IMR-90 (cell line): ENCODE data around the gene VAV1. TPM values are rescaled to one million over a fixed set of nuclear protein-coding genes. Genes with fewer than 3 reads are reported as not detected.
A peak's percentile ranks its signal among the peaks of the same experiment; 100 is the strongest.

ENCODE experiments used
- ATAC-seq: fragments of 200-7000 bp; cut with Tn5 transposase; 2 replicates; pipeline ENCODE4 v1.9.1; 2020; ENCODE audit warnings: low read depth, mild to moderate bottlenecking, moderate library complexity
- BruUV-seq: library from RNA; stranded (reverse); fragments of 400-500 nt; replicated peaks from 2 replicates; lab custom pipeline; 2021; lab: Mats Ljungman, UMichigan
- CTCF ChIA-PET: fragments of 300-600 bp; formaldehyde crosslinking; extraction: SDS; loops from one replicate; lab custom pipeline; 2021; ENCODE audit warnings: antibody characterized with exemption; lab: Yijun Ruan, JAX
- POLR2A ChIA-PET: fragments of 300-600 bp; sonication (Branson Sonifier 250); formaldehyde crosslinking; loops from one replicate; lab custom pipeline; 2022; ENCODE audit warnings: antibody characterized with exemption; ENCODE audit not compliant: unreplicated experiment; lab: Charles Lee
- DNase-seq: peaks from one replicate; pipeline ENCODE4 v3.0.0; 2013
- H2AFZ ChIP-seq: replicated peaks from 2 replicates; pipeline ENCODE3; 2013; ENCODE audit warnings: low read length, mild to moderate bottlenecking; ENCODE audit not compliant: poor library complexity
- H2AK5ac ChIP-seq: 2 replicates; pipeline ENCODE4 v1.6.1; 2013; ENCODE audit warnings: low read depth, low read length, inconsistent platforms
- H2AK9ac ChIP-seq: replicated peaks from 2 replicates; pipeline ENCODE3; 2013; ENCODE audit warnings: mild to moderate bottlenecking, low read depth, low read length, moderate library complexity; ENCODE audit not compliant: poor library complexity
- H2BK120ac ChIP-seq: 2 replicates; pipeline ENCODE4 v1.6.1; 2013; ENCODE audit warnings: low read depth, low read length, inconsistent platforms
- H2BK15ac ChIP-seq: 3 replicates; pipeline ENCODE4 v1.6.1; 2013; ENCODE audit warnings: low read depth, low read length, inconsistent platforms
- H2BK20ac ChIP-seq: 2 replicates; pipeline ENCODE4 v1.6.1; 2013; ENCODE audit warnings: low read depth, mild to moderate bottlenecking, inconsistent platforms, low read length, moderate library complexity
- H2BK5ac ChIP-seq: 2 replicates; pipeline ENCODE4 v1.6.1; 2013; ENCODE audit warnings: mild to moderate bottlenecking, low read depth, low read length, inconsistent platforms; ENCODE audit not compliant: poor library complexity, severe bottlenecking
- H3K14ac ChIP-seq: replicated peaks from 2 replicates; pipeline ENCODE4 v1.6.1; 2013; ENCODE audit warnings: low read depth, low read length, inconsistent platforms
- H3K18ac ChIP-seq: 2 replicates; pipeline ENCODE4 v1.6.1; 2013; ENCODE audit warnings: low read depth, low read length, control low read depth
- H3K23ac ChIP-seq: 2 replicates; pipeline ENCODE4 v1.6.1; 2013; ENCODE audit warnings: low read depth, low read length, inconsistent platforms
- H3K27ac ChIP-seq: 2 replicates; pipeline ENCODE4 v1.5.1; 2013; ENCODE audit warnings: mild to moderate bottlenecking, control low read depth, low read length; ENCODE audit not compliant: insufficient read depth
- H3K27me3 ChIP-seq: 2 replicates; pipeline ENCODE4 v1.6.1; 2013; ENCODE audit warnings: low read length; ENCODE audit not compliant: control insufficient read depth, insufficient read depth
- H3K36me3 ChIP-seq: 2 replicates; pipeline ENCODE4 v1.6.1; 2013; ENCODE audit warnings: low read length, mixed read lengths; ENCODE audit not compliant: control insufficient read depth, insufficient read depth
- H3K4ac ChIP-seq: 2 replicates; pipeline ENCODE4 v1.6.1; 2013; ENCODE audit warnings: low read depth, low read length, inconsistent platforms
- H3K4me1 ChIP-seq: 2 replicates; pipeline ENCODE4 v1.6.1; 2013; ENCODE audit warnings: low read length, mixed read lengths; ENCODE audit not compliant: control insufficient read depth, insufficient read depth
- H3K4me2 ChIP-seq: 2 replicates; pipeline ENCODE4 v1.6.1; 2013; ENCODE audit warnings: low read depth, mild to moderate bottlenecking, control low read depth, low read length, moderate library complexity
- H3K4me3 ChIP-seq: 2 replicates; pipeline ENCODE4 v1.5.1; 2013; ENCODE audit warnings: low read depth, mild to moderate bottlenecking, control low read depth, low read length, moderate library complexity; ENCODE audit not compliant: insufficient read depth
- H3K56ac ChIP-seq: 2 replicates; pipeline ENCODE4 v1.6.1; 2013; ENCODE audit warnings: low read length, inconsistent platforms; ENCODE audit not compliant: insufficient read depth; ENCODE audit errors: extremely low read depth
- H3K79me1 ChIP-seq, 2 experiments: 2 replicates each; pipeline ENCODE4 v1.6.1; 2013; ENCODE audit warnings: low read length in 2 of 2, inconsistent platforms in 1 of 2, low read depth in 1 of 2
- H3K9ac ChIP-seq: 2 replicates; pipeline ENCODE4 v1.6.1; 2013; ENCODE audit warnings: low read depth, low read length, control low read depth
- H3K9me1 ChIP-seq: 2 replicates; pipeline ENCODE4 v1.6.1; 2013; ENCODE audit warnings: low read length, inconsistent platforms; ENCODE audit not compliant: insufficient read depth
- H3K9me3 ChIP-seq: 2 replicates; pipeline ENCODE4 v1.6.1; 2013; ENCODE audit warnings: low read length; ENCODE audit not compliant: control insufficient read depth, insufficient read depth
- H4K20me1 ChIP-seq: 2 replicates; pipeline ENCODE4 v1.6.1; 2013; ENCODE audit warnings: low read length, inconsistent platforms; ENCODE audit not compliant: insufficient read depth
- H4K5ac ChIP-seq: 2 replicates; pipeline ENCODE4 v1.6.1; 2013; ENCODE audit warnings: mild to moderate bottlenecking, low read depth, low read length, control low read depth
- H4K8ac ChIP-seq, 2 experiments: 2 replicates each; pipeline ENCODE4 v1.6.1; 2013; ENCODE audit warnings: low read depth in 2 of 2, low read length in 2 of 2, control low read depth in 1 of 2, inconsistent platforms in 1 of 2
- H4K91ac ChIP-seq: 2 replicates; pipeline ENCODE4 v1.6.1; 2013; ENCODE audit warnings: low read depth, low read length, inconsistent platforms; ENCODE audit not compliant: insufficient read depth
- CHD1 ChIP-seq: IDR thresholded peaks from 2 replicates; pipeline ENCODE4 v1.6.1; 2012; ENCODE audit warnings: low read depth, low read length, improper control_type of control experiment
- CTCF ChIP-seq: conservative IDR thresholded peaks from 2 replicates; pipeline ENCODE4 v1.5.1; 2012; ENCODE audit warnings: mild to moderate bottlenecking, low read depth, low read length, improper control_type of control experiment
- ELK1 ChIP-seq: fragments of 150-350 bp; IDR thresholded peaks from 2 replicates; pipeline ENCODE4 v1.6.1; 2016; ENCODE audit warnings: low read depth, mild to moderate bottlenecking, low read length, moderate library complexity, borderline replicate concordance
- FOS ChIP-seq: fragments of 150-350 bp; IDR thresholded peaks from 2 replicates; pipeline ENCODE4 v1.6.1; 2016; ENCODE audit warnings: low read depth, low read length
- MAFK ChIP-seq: IDR thresholded peaks from 2 replicates; pipeline ENCODE4 v1.6.1; 2012; ENCODE audit warnings: low read depth, low read length, improper control_type of control experiment
- MXI1 ChIP-seq: IDR thresholded peaks from 2 replicates; pipeline ENCODE4 v1.6.1; 2012; ENCODE audit warnings: low read depth, mild to moderate bottlenecking, low read length, moderate library complexity, borderline replicate concordance
- RAD21 ChIP-seq: IDR thresholded peaks from 2 replicates; pipeline ENCODE4 v1.6.1; 2012; ENCODE audit warnings: low read length, improper control_type of control experiment
- RCOR1 ChIP-seq: IDR thresholded peaks from 2 replicates; pipeline ENCODE4 v1.6.1; 2012; ENCODE audit warnings: mild to moderate bottlenecking, low read length, improper control_type of control experiment; ENCODE audit not compliant: insufficient replicate concordance
- USF2 ChIP-seq: fragments of 150-350 bp; IDR thresholded peaks from 2 replicates; pipeline ENCODE4 v1.6.1; 2017; ENCODE audit warnings: mild to moderate bottlenecking, antibody characterized with exemption, low read length, low read depth
- WGBS, 2 experiments: methylation state at CpG; one replicate each; pipeline versions ENCODE4 v1.1.5 to v1.1.7; 2013; ENCODE audit warnings: missing lambda C conversion rate in 2 of 2; ENCODE audit not compliant: insufficient read length in 1 of 2; ENCODE audit errors: extremely low coverage in 2 of 2; 5-methylcytosine and 5-hydroxymethylcytosine counted together
- dilution Hi-C: fragments of 300-500 bp; cut with HindIII; formaldehyde crosslinking; loops from one replicate; pipeline ENCODE4 v1.14.3; 2018; ENCODE audit warnings: low sequenced_read_pairs; ENCODE audit not compliant: unreplicated experiment
- in situ Hi-C: fragments of 300-500 bp; cut with MboI; formaldehyde crosslinking; loops from 3 replicates; pipeline ENCODE4 v1.14.3; 2019; ENCODE audit warnings: low sequenced_read_pairs, inconsistent platforms, mixed read lengths
- intact Hi-C: fragments of 100-400 bp; cut with micrococcal nuclease; formaldehyde crosslinking; loops from 2 replicates; pipeline ENCODE4 v1.10.0; 2022
- polyA plus RNA-seq, 3 experiments: library from polyadenylated mRNA; depleted of rRNA; stranded (reverse); fragments of >200 nt; gene quantifications; 2 replicates each; pipeline ENCODE4 v1.2.3, GENCODE V29; 2012; ENCODE audit warnings: low replicate concordance in 1 of 3
- total RNA-seq: library from RNA; depleted of rRNA; stranded (reverse); fragments of >200 nt; gene quantifications from 2 replicates; pipeline ENCODE4 v1.2.3, GENCODE V29; 2012

VAV1 gene
- total and polyA plus RNA-seq, 2 of the 4 experiments (the other 2 are of a cell fraction) = not detected

GRCh38 chr19:6739390-6739882 lies 33.1 kb upstream of the VAV1 start, which contains the start of gene TRIP10 (continued):
- TF ChIP-seq USF2 = no peak

GRCh38 chr19:6739883-6740588 lies 32.5 kb upstream of the VAV1 start:
- Histone ChIP-seq H3K23ac (peak overlapping the region; percentile 86; the same call in 1 of the 2 replicates), H2AK5ac (peak overlapping the region; percentile 62), H4K20me1 (0 out of 2 replicates have a peak, but pooled peaks cover 4% of the 10 kb centered on the region), H3K27ac (peak overlapping the region; percentile 87), H3K4me3 (peak overlapping the region; percentile 93), H3K79me1 (peaks cover 3 to 61% of the 10 kb centered on the region in 2 experiments), H3K9me3 (no peaks in the 10 kb centered on the region), H4K5ac (peak overlapping the region; percentile 13; the same call in 1 of the 2 replicates), H3K14ac (peak overlapping the region; percentile 43; the same call in 1 of the 2 replicates), H2AFZ (peak overlapping the region; percentile 90), H3K4ac (peak overlapping the region; percentile 66), H3K36me3 (peaks cover 13% of the 10 kb centered on the region), H3K4me2 (peak overlapping the region; percentile 89), H3K56ac (peak overlapping the region; percentile 71; the same call in 1 of the 2 replicates), H3K27me3 (no peaks in the 10 kb centered on the region), H2AK9ac (peak overlapping the region; percentile 99), H3K9ac (peak overlapping the region; percentile 82), H3K18ac (peak overlapping the region; percentile 19; the same call in 1 of the 2 replicates), H2BK15ac (0 out of 3 replicates have a peak overlapping the region, but pooled peaks have one; percentile 10), H2BK20ac (no peak overlapping the region), H2BK5ac (peak overlapping the region; percentile 71), H3K9me1 (peaks cover 7% of the 10 kb centered on the region; the same call in 1 of the 2 replicates), H4K91ac (peak overlapping the region; percentile 52), H2BK120ac (no peak overlapping the region), H4K8ac (peak overlapping the region in 1 of 2 experiments; percentile 71; a peak in 2 of 4 replicates), H3K4me1 (peaks cover 34% of the 10 kb centered on the region)
- ATAC-seq = no peak
- TF ChIP-seq RAD21 (no peak), RCOR1 (no peak), MXI1 (peak; percentile 48; the same call in 1 of the 2 replicates), CHD1 (no peak), MAFK (no peak), CTCF (no peak), FOS (no peak), ELK1 (no peak)
- no peak for DNase-seq
- intact Hi-C loops = loop anchor here (5.0 to 10.0 kb wide), 3 partner anchors 208 to 613 kb away; partner anchors contain the start of genes TNFSF9 and ZNF557
- no TSS peak for BruUV-seq
- ChIA-PET CTCF (no interaction called here), POLR2A (no interaction called here)
- in situ Hi-C loops = loop anchor here (10.0 kb wide), 2 partner anchors 125 to 225 kb away; no protein-coding TSS in a partner anchor
- dilution Hi-C loops = no loop called here
- no CpG with 5 or more reads among the region's 34 CpGs for WGBS, 2 experiments
